Renal cortex interstitium (tissue), 11 donors: ENCODE measurements around the gene DPYSL4. TPM values are rescaled to one million over a fixed set of nuclear protein-coding genes. Genes with fewer than 3 reads are reported as not detected.
"Not testable (repeated sequence)": the region's sequence is repeated elsewhere in the genome, so short reads cannot be mapped to it uniquely, and the experiment has no call there.

ENCODE experiments used
- DNase-seq, 11 donors: peaks; one replicate each; pipeline ENCODE4 v3.0.0-alpha.2; 2013; ENCODE audit warnings: low read depth in 9 of 11, low spot score in 4 of 11; ENCODE audit errors: extremely low read depth in 1 of 11
- polyA plus RNA-seq, 3 donors: library from polyadenylated mRNA; unstranded; fragments of 120-200 nt; gene quantifications; one replicate each; pipeline ENCODE4 v1.2.1, GENCODE V29; 2013; ENCODE audit not compliant: insufficient read length in 3 of 3

The DPYSL4 gene
- polyA plus RNA-seq, 3 donors: 13.6 to 22.5 (median 15.0) TPM

- no peak for DNase-seq
Measured at GRCh38 chr10:132209978-132210530, 23.3 kb downstream of the DPYSL4 start.

- DNase-seq: no peak
Measured at GRCh38 chr10:132210766-132211165, 24.0 kb downstream of the DPYSL4 start.

GRCh38 chr10:132211246-132211645 is 24.5 kb downstream of the DPYSL4 start:
- no peak for DNase-seq

- DNase-seq: no peak
Measured at GRCh38 chr10:132212816-132213215, 26.1 kb downstream of the DPYSL4 start.

- DNase-seq: no peak
Measured at GRCh38 chr10:132213917-132214316, 27.2 kb downstream of the DPYSL4 start.

- not testable (repeated sequence) for DNase-seq
Measured at GRCh38 chr10:132216441-132216840, 29.7 kb downstream of the DPYSL4 start.

GRCh38 chr10:132219486-132219885 is 32.7 kb downstream of the DPYSL4 start:
- no peak for DNase-seq

GRCh38 chr10:132220061-132220460 is 33.3 kb downstream of the DPYSL4 start:
- DNase-seq: no peak

- DNase-seq: not testable (repeated sequence)
Measured at GRCh38 chr10:132220996-132221395, 34.2 kb downstream of the DPYSL4 start.

- DNase-seq: no peak
Measured at GRCh38 chr10:132222726-132223125, 36.0 kb downstream of the DPYSL4 start.

- peak; percentile 57 to 78 (median 69) for DNase-seq
Measured at GRCh38 chr10:132223156-132223590, 36.4 kb downstream of the DPYSL4 start.

GRCh38 chr10:132223611-132224342 is 37.0 kb downstream of the DPYSL4 start:
- DNase-seq: no peak

- no peak for DNase-seq
Measured at GRCh38 chr10:132224343-132225072, 37.8 kb downstream of the DPYSL4 start.

GRCh38 chr10:132225073-132225848 is 38.5 kb downstream of the DPYSL4 start:
- DNase-seq: no peak

GRCh38 chr10:132225849-132226205 is 39.1 kb downstream of the DPYSL4 start:
- no peak for DNase-seq

GRCh38 chr10:132226586-132227405 is 40.0 kb downstream of the DPYSL4 start:
- no peak for DNase-seq

- DNase-seq: no peak
Measured at GRCh38 chr10:132227851-132228390, 41.2 kb downstream of the DPYSL4 start.

- no peak for DNase-seq
Measured at GRCh38 chr10:132228616-132229015, 41.9 kb downstream of the DPYSL4 start.
